ENCODE results near the gene PLOD3.

Gene PLOD3

GRCh38 chr7:101179117-101179516, 38.3 kb downstream of the PLOD3 start:
- no peak for DNase-seq

GRCh38 chr7:101177644-101178043, 39.7 kb downstream of the PLOD3 start:
- no peak for DNase-seq

- DNase-seq = no peak
Observed at GRCh38 chr7:101175664-101176063, 41.7 kb downstream of the PLOD3 start.

- DNase-seq = no peak
Observed at GRCh38 chr7:101174322-101174854, 43.0 kb downstream of the PLOD3 start.

GRCh38 chr7:101173752-101174244, 43.6 kb downstream of the PLOD3 start:
- DNase-seq = peak; percentile 76

GRCh38 chr7:101172854-101173751, 44.3 kb downstream of the PLOD3 start:
- no peak for DNase-seq

- no peak for DNase-seq
Observed at GRCh38 chr7:101172005-101172853, 45.2 kb downstream of the PLOD3 start.

- DNase-seq = no peak
Observed at GRCh38 chr7:101171442-101171837, 45.9 kb downstream of the PLOD3 start.

GRCh38 chr7:101170617-101171441, 46.6 kb downstream of the PLOD3 start:
- no peak for DNase-seq

GRCh38 chr7:101169838-101170551, 47.4 kb downstream of the PLOD3 start:
- peak; percentile 86 for DNase-seq

GRCh38 chr7:101169110-101169837, 48.1 kb downstream of the PLOD3 start:
- DNase-seq = no peak

GRCh38 chr7:101168412-101169049, 48.9 kb downstream of the PLOD3 start:
- DNase-seq = no peak

GRCh38 chr7:101167645-101168411, 49.6 kb downstream of the PLOD3 start:
- no peak for DNase-seq

GRCh38 chr7:101166909-101167644, 50.3 kb downstream of the PLOD3 start:
- no peak for DNase-seq

GRCh38 chr7:101166648-101166908, 50.8 kb downstream of the PLOD3 start:
- DNase-seq = no peak

- DNase-seq = no peak
Observed at GRCh38 chr7:101165958-101166647, 51.3 kb downstream of the PLOD3 start.

GRCh38 chr7:101165075-101165957, 52.1 kb downstream of the PLOD3 start, which contains the start of gene VGF:
TSS of gene VGF (minus strand) at chr7:101165569. CDS start at chr7:101164843, 726 bp downstream.
- DNase-seq = peak; percentile 94
